A673 (cell line): ENCODE measurements around the gene A1BG. TPM values are rescaled to one million over a fixed set of nuclear protein-coding genes. Genes with fewer than 3 reads are reported as not detected.

Experiments
- BruUV-seq: library from RNA; stranded (reverse); fragments of 400-500 nt; replicated peaks from 2 replicates; lab custom pipeline; 2021; lab: Mats Ljungman, UMichigan
- CTCF ChIA-PET: fragments of 300-600 bp; sonication (Branson Sonifier 250); formaldehyde crosslinking; loops from one replicate; lab custom pipeline; 2022; ENCODE audit warnings: antibody characterized with exemption; lab: Charles Lee
- POLR2A ChIA-PET: fragments of 300-600 bp; sonication (Branson Sonifier 250); formaldehyde crosslinking; loops from one replicate; lab custom pipeline; 2022; ENCODE audit warnings: antibody characterized with exemption; ENCODE audit not compliant: low non-redundant PET; lab: Charles Lee
- DNase-seq: peaks from one replicate; pipeline ENCODE4 v3.0.0-alpha.2; 2015; ENCODE audit warnings: low spot score
- H3K27ac ChIP-seq: fragments of 200-600 bp; sonication (generic); 2 replicates; pipeline ENCODE4 v1.5.1; 2016; ENCODE audit warnings: mixed run types, low read depth, mild to moderate bottlenecking, mixed read lengths, antibody characterized with exemption, low read length; ENCODE audit not compliant: poor library complexity, severe bottlenecking
- H3K27me3 ChIP-seq: fragments of 200-600 bp; sonication (generic); replicated peaks from 2 replicates; pipeline ENCODE4 v1.6.1; 2017; ENCODE audit warnings: mixed run types, low read depth, mild to moderate bottlenecking, mixed read lengths, antibody characterized with exemption, low read length; ENCODE audit not compliant: insufficient read depth, poor library complexity
- H3K36me3 ChIP-seq: fragments of 200-600 bp; sonication (generic); 2 replicates; pipeline ENCODE4 v1.6.1; 2016; ENCODE audit warnings: mixed run types, mild to moderate bottlenecking, mixed read lengths, antibody characterized with exemption, low read length; ENCODE audit not compliant: insufficient read depth, poor library complexity, severe bottlenecking
- H3K4me1 ChIP-seq: fragments of 200-600 bp; sonication (generic); 2 replicates; pipeline ENCODE4 v1.6.1; 2017; ENCODE audit warnings: mixed run types, mild to moderate bottlenecking, mixed read lengths, antibody characterized with exemption, low read length; ENCODE audit not compliant: insufficient read depth, poor library complexity, severe bottlenecking
- H3K4me3 ChIP-seq: fragments of 200-600 bp; sonication (generic); 2 replicates; pipeline ENCODE4 v1.5.1; 2016; ENCODE audit warnings: low read depth, mixed run types, mild to moderate bottlenecking, mixed read lengths, low read length; ENCODE audit not compliant: poor library complexity, severe bottlenecking
- H3K9me3 ChIP-seq: fragments of 200-600 bp; sonication (generic); 2 replicates; pipeline ENCODE4 v1.6.1; 2016; ENCODE audit warnings: mixed run types, low read depth, mild to moderate bottlenecking, mixed read lengths, antibody characterized with exemption, low read length; ENCODE audit not compliant: poor library complexity, severe bottlenecking
- CTCF ChIP-seq: fragments of 300-800, 200-600 bp; sonication (generic); conservative IDR thresholded peaks from 2 replicates; pipeline ENCODE4 v1.5.1; 2017; ENCODE audit warnings: low read depth, mild to moderate bottlenecking, antibody characterized with exemption, low read length, moderate library complexity, mixed read lengths
- EZH2 ChIP-seq: fragments of 200-600 bp; sonication (generic); IDR thresholded peaks from 2 replicates; pipeline ENCODE4 v1.6.1; 2017; ENCODE audit warnings: borderline replicate concordance, low read depth, mild to moderate bottlenecking, mixed read lengths, antibody characterized with exemption, low read length; ENCODE audit not compliant: poor library complexity, severe bottlenecking
- intact Hi-C: fragments of 100-400 bp; cut with micrococcal nuclease; formaldehyde crosslinking; loops from one replicate; pipeline ENCODE4 v1.10.0; 2022; ENCODE audit not compliant: unreplicated experiment
- total RNA-seq: library from RNA; stranded (reverse); gene quantifications from 2 replicates; pipeline ENCODE4 v1.2.3, GENCODE V29; 2021

The A1BG gene
- total RNA-seq, 1 experiment from 2014 or later = 15.2 TPM

- TF ChIP-seq CTCF = no peak
- no peak for TF ChIP-seq EZH2
- no peak for DNase-seq
- CTCF ChIA-PET = no interaction called here
- Histone ChIP-seq H3K9me3 (no peaks in the 10 kb centered on the region), H3K4me1 (no peaks in the 10 kb centered on the region), H3K4me3 (no peak overlapping the region), H3K27me3 (no peaks in the 10 kb centered on the region), H3K27ac (no peak overlapping the region), H3K36me3 (no peaks in the 10 kb centered on the region)
- BruUV-seq = no TSS peak
- POLR2A ChIA-PET = no interaction called here
- intact Hi-C loops = no loop called here
These were observed 1.3 kb upstream of the A1BG start for GRCh38 chr19:58354478-58355030.

- CTCF ChIA-PET = no interaction called here
These were observed 605 bp upstream of the A1BG start for GRCh38 chr19:58353717-58354477.

More at GRCh38 chr19:58353717-58354477, 605 bp upstream of the A1BG start:
- BruUV-seq = no TSS peak
- intact Hi-C loops = no loop called here
- POLR2A ChIA-PET = no interaction called here
- Histone ChIP-seq H3K27ac (no peak overlapping the region), H3K4me3 (no peak overlapping the region), H3K9me3 (no peaks in the 10 kb centered on the region), H3K36me3 (no peaks in the 10 kb centered on the region), H3K27me3 (no peaks in the 10 kb centered on the region), H3K4me1 (no peaks in the 10 kb centered on the region)
- TF ChIP-seq EZH2 (no peak), CTCF (no peak)
- DNase-seq = no peak
